GM19438 (cell line): Measurements from ENCODE around the gene KIF21B.

Source experiments
- ATAC-seq: cut with Tn5 transposase; IDR thresholded peaks from one replicate; pipeline ENCODE4 v1.9.1; 2021; ENCODE audit warnings: low read depth; ENCODE audit not compliant: unreplicated experiment

KIF21B gene

DNA sequence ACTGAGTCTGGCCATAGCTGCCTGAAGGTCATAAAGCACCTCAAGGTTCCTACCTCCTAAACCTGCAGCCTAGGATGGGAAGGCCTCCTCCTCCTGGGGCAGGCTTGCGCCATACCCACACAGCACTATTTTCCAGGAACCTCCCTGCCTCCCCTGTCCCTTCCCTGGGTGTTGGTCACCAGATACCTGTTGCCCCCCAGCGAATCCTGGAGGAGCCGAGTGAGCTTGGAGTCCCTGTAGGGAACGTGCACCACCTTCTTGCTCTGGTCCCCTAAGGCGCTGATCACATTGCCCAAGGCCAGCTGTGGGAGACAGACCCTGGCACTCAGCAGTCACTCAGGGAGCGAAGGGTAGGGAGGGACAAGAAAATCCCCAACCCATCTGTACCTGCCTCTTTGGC is 19.4 kb downstream of the KIF21B start:
- no peak for ATAC-seq

GRCh38 chr1:201002510-201002909 is 21.0 kb downstream of the KIF21B start:
- no peak for ATAC-seq

GRCh38 chr1:201001962-201002361 is 21.6 kb downstream of the KIF21B start:
- ATAC-seq, result no peak

DNA sequence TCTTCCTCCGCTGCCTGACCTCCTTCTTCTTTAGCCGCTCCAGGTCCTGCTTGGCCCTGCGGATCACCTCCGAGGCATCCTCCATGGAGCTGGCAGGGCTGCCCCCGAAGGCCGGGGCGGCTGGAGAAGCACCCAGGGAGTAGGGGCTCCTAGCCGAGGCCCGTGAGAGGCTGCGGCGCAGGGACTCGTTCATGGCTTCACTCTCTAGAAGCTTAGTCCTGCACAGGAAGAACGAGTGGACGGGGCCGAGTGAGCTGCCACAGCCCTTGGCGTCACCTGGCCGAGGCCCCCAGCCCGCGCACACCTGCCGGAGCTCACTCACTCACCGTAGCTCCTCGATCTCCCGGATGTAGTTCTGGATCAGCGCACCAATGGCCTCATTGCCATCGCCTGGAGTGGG is 23.1 kb downstream of the KIF21B start:
- no peak for ATAC-seq

DNA sequence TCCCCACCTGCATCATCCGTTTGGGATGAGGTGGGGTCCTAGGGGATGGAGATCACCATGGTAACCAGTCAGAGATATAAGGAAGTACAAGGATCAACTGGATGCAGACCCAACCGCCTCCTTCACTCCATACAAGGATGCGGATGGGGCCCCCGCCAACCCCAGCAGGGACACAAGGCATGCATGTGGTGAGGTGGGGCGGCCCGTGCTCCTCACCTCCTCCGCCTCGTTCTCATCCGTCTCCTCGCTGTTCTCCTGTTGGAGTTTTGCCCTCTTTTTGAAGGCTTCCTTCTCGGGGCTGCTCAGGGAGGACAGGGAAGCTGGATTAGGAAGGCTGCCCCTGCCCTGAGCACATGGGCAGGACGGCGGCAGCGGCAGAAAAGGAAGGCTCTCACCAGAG is 23.8 kb downstream of the KIF21B start:
- ATAC-seq, result no peak

DNA sequence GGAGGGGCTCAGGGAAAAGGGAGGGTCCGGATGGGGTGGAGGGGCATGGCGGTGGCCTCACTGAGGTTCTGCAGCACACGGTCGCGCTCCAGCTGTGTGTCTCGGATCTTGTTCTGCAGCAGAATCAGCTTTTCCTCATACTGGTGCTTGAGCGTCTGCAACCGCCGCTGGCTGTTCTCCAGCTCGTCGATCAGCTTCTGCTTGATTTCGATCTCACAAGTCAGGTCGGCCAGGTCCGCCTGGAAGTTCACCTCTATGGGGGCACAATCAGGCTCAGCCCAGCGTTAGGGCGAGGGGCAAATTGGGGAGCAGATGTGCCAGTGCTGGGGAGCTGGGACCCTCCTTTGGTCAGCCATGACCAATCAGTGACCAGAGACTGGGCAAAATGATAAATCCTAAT is 25.2 kb downstream of the KIF21B start:
- ATAC-seq, result no peak

GRCh38 chr1:200992382-200993048 is 31.0 kb downstream of the KIF21B start:
- no peak for ATAC-seq

DNA sequence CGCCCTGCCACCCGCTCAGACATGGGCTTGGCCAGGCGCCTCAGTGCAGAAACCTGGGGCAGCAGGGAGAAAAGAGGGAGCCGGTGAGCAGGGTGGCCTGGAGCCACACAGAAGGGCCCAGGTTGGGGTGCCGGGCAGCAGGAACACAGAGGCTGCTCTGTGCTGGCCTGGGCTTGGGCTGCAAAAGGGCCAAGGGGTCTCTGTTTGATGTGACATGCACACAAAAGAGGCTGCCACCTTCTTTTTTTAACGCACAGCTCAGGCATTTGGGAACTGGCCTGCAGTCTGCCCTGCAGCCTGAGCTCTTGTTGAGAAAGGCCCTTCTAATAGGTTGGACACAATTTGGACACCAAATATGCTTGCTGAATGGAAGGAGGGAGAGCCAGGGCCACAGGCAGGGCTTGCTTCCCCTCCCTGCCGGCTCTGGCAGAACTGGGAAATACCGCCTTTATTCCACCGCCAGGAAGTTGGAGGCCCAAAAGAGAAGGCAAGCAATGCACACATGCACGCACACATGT is 32.4 kb downstream of the KIF21B start:
- ATAC-seq, result no peak

- ATAC-seq, result no peak
Observed at GRCh38 chr1:200990114-200990513, 33.4 kb downstream of the KIF21B start.

DNA sequence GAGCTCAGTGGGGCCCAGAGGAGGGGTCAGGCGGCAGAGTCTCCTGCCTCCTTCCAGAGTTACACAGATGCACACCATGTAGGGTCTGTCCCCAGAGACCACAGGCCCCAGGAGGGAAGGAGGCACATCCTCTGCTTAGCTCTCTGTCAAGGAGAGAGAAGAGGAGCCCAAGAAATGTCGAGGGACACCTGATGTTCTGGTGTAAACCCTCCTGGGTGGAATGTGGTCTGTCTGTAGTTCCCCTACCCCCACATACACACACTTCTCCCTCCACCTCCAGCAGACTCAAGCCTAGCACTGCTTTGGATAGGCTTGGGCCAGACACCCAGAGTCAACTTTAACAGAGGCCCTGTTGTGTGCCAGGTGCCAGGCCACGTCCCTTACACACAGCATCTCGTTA is 34.2 kb downstream of the KIF21B start:
- no peak for ATAC-seq

DNA sequence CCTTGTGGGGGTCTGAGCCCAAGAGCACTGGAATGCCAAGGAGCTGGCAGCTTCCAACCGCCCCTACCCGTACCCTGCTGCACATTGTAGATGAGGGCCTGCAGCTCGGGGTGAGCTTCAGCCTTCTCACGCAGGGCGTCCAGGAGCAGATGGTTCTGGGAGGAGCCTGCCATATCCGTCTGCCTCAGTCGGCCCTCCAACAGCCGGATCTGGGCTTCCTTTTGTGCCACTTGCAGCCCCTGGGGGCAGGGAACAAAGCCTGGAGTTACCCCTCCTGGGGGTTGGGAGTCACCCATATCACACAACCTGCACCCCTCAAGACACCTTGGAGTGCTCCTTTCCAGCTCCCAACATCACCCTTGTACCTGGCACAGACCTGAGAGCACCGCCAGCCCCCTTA is 34.8 kb downstream of the KIF21B start:
- no peak for ATAC-seq

DNA sequence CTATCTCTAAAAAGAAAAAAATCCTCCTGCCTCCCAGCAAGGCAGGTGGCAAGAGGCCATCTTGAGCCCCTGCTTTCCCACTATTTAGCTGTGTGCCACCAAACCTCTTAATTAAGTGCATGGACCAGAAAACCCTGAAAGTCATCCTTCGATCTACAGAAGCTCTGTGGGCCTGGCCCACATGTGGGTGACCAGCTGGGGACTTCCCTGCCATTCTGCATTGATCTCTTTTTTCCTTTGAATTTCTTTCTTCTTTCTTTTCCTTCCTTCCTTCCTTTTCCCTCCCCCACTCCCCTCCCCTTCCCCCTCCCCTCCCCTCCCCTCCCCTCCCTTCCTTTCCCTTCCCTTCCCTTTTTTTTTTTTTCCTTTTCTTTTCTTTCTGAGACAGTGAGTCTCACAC is 38.0 kb downstream of the KIF21B start:
- ATAC-seq, result no peak

- ATAC-seq, result no peak
Observed at GRCh38 chr1:200983035-200983561, 40.4 kb downstream of the KIF21B start.

- ATAC-seq, result no peak
Observed at GRCh38 chr1:200982071-200982945, 41.2 kb downstream of the KIF21B start.

DNA sequence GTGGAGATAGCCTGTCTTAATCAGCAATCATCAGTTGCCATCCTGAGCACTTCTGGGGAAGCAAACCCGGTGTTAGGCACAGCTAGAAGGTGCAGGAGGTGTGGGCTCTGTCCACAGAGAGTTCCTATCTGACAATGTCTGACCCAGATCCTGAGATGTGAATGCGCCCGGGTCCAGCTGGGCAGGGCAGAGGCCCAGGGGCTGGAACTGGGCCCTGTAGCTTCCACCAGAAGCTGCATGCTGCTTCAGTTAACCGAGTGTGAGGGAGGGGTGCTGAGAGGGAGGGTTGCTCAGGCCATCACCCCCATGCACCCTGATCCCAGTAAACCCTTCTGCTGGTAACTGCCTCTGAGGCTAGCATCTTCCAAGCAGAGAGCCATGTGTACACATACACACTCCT is 42.2 kb downstream of the KIF21B start:
- no peak for ATAC-seq

DNA sequence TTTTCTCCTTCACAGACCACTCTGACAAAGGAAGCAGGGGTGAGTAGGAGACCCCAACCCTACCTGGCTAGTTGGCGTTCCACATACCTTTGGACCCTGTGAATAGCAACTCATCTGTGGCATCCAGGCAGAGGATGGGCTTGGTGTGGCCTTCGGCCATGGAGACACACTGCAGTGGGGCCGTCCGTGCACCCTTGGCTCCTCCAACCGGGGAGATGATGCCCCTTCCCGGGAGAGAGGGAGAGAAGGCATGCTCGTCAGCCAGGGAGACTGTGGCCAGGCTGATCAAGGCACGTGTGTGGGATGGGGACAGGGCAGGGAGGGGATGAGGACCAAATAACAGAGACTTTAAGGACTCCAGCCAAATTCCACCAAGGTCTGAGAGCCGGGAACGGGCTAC is 42.6 kb downstream of the KIF21B start:
- no peak for ATAC-seq

- ATAC-seq, result no peak
Observed at GRCh38 chr1:200980452-200980772, 43.1 kb downstream of the KIF21B start.

DNA sequence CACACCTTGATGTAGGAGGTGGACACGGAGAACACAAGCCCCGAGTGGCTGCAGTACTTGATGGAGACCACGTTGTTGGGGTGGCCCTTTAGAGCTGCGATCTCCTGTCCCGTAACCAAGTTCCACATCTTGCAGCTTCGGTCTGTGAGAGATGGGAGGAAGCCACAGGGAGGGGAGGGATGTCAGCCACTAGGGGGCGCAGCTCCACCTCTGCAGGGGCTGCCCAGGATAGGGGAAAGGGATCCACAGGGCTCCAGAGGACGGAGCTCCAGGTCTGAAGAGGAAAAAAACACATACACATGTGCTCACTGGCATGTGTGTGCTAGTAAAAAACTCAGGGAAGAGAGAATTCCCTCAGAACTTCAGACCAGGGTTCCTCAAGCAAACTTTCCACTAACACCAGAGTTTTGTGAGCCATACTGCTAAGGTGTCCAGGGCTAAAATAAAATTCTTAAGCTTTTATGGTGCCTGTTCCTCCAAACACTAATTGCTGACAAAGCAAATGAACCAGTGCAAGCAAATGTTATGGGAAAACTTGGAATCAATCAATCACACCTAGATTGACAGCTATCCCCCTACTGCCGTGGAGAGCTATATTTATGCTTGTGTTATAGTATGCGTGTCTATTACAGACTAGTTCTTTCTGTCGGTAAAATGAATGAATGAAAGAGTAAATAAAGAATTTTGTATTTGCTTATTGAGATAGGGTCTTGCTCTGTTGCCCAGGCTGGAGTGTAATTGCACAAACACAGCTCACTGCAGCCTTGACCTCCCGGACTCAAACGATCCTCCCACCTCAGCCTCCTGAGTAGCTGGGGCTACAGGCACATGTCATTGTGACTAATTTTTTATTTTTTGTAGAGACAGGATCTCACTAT is 43.7 kb downstream of the KIF21B start:
- no peak for ATAC-seq

DNA sequence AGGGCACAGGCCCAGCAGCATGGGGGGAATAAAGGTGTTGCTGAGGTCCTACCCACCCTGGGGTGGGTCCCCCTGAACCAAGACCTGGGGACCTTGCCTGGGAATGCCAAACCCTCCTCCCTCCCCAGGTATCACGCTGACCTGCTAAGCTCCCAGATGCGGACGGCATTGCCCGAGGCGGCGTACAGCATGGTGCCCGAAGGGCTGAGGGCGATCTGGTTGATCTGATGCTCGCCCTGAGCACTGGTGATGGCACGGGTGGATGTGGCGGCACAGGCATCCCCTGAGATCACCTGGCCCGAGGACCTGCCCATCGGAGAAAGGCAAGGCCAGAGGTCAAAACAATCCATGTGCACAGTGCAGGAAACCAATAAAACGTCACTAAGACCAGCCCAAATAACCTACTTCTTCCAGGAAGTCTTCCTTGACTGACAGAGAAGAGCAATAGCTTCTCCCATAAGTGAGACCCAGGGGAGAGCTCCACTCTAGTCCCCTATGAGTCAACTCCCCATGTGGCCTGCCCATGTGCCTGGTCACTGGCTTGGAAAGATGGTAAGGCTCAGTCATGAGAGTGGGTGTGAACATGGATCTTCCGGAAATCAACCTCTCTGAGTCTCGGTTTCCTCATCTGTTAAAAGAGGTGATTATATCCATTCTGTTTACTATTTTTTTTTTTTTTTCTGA is 46.3 kb downstream of the KIF21B start:
- no peak for ATAC-seq

- ATAC-seq, result no peak
Observed at GRCh38 chr1:200976634-200977033, 46.9 kb downstream of the KIF21B start.
